Calu3 (cell line): Measurements from ENCODE around the gene ALPK1. TPM values are rescaled to one million over a fixed set of nuclear protein-coding genes. Genes with fewer than 3 reads are reported as not detected.
"Not testable (repeated sequence)": the region's sequence is repeated elsewhere in the genome, so short reads cannot be mapped to it uniquely, and the experiment has no call there.

ENCODE experiments used
- BruUV-seq: library from RNA; stranded (reverse); fragments of 400-500 nt; replicated peaks from 2 replicates; lab custom pipeline; 2021; lab: Mats Ljungman, UMichigan
- CTCF ChIA-PET: fragments of 300-600 bp; sonication (Branson Sonifier 250); formaldehyde crosslinking; loops from one replicate; lab custom pipeline; 2022; ENCODE audit warnings: antibody characterized with exemption; lab: Charles Lee
- DNase-seq: peaks from one replicate; pipeline ENCODE4 v3.0.0; 2022
- H3K27ac Mint-ChIP-seq: one replicate; pipeline ENCODE4 v1.8.0; 2022; ENCODE audit warnings: mixed read lengths; ENCODE audit not compliant: unreplicated experiment
- H3K27me3 Mint-ChIP-seq: one replicate; pipeline ENCODE4 v1.8.0; 2022; ENCODE audit warnings: mixed read lengths; ENCODE audit not compliant: unreplicated experiment
- H3K36me3 Mint-ChIP-seq: one replicate; pipeline ENCODE4 v1.8.0; 2022; ENCODE audit warnings: mild to moderate bottlenecking, moderate library complexity, mixed read lengths; ENCODE audit not compliant: insufficient read depth, unreplicated experiment
- H3K4me1 Mint-ChIP-seq: one replicate; pipeline ENCODE4 v1.8.0; 2022; ENCODE audit warnings: mild to moderate bottlenecking, low read depth, mixed read lengths; ENCODE audit not compliant: unreplicated experiment
- H3K4me3 Mint-ChIP-seq: one replicate; pipeline ENCODE4 v1.8.0; 2022; ENCODE audit warnings: mild to moderate bottlenecking, low read depth, moderate library complexity, mixed read lengths; ENCODE audit not compliant: unreplicated experiment
- H3K9me3 Mint-ChIP-seq: one replicate; pipeline ENCODE4 v1.8.0; 2022; ENCODE audit warnings: low read depth, mixed read lengths; ENCODE audit not compliant: unreplicated experiment
- intact Hi-C: fragments of 100-400 bp; cut with micrococcal nuclease; formaldehyde crosslinking; loops from one replicate; pipeline ENCODE4 v1.10.0; 2022; ENCODE audit not compliant: unreplicated experiment
- total RNA-seq: library from RNA; stranded (reverse); gene quantifications from 2 replicates; pipeline ENCODE4 v1.2.3, GENCODE V29; 2022
- TF ChIP-seq, protein P1 (sequence below): fragments of 200-600 bp; IDR thresholded peaks from one replicate; pipeline ENCODE4 v1.8.0; 2022; ENCODE audit warnings: antibody characterized with exemption; ENCODE audit not compliant: unreplicated experiment

The ALPK1 gene
- total RNA-seq, 1 experiment from 2014 or later = 17.1 TPM

DNA sequence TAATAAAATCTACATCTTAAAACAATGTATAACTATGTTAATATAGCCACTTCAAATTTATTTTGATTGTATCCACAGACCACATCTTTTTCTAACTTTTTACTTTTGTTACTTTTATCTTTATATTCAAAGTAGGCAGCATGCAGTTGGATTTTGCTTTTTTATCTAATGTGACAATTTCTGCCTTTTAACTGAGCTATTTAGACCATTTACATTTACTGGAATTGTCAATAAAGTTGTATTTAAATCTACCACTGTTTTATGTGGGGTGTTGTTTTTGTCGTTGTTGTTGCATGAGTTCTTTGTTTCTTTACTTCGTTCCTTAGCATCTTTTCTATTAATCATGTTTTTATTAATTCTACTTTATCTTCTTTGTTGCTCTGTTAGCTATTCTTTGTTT lies 176.8 kb downstream of the ALPK1 start:
- intact Hi-C loops = no loop called here
- H3K4me1 Mint-ChIP-seq = no peaks in the 10 kb centered on the region
- BruUV-seq = no TSS peak
- TF ChIP-seq, protein P1, sequence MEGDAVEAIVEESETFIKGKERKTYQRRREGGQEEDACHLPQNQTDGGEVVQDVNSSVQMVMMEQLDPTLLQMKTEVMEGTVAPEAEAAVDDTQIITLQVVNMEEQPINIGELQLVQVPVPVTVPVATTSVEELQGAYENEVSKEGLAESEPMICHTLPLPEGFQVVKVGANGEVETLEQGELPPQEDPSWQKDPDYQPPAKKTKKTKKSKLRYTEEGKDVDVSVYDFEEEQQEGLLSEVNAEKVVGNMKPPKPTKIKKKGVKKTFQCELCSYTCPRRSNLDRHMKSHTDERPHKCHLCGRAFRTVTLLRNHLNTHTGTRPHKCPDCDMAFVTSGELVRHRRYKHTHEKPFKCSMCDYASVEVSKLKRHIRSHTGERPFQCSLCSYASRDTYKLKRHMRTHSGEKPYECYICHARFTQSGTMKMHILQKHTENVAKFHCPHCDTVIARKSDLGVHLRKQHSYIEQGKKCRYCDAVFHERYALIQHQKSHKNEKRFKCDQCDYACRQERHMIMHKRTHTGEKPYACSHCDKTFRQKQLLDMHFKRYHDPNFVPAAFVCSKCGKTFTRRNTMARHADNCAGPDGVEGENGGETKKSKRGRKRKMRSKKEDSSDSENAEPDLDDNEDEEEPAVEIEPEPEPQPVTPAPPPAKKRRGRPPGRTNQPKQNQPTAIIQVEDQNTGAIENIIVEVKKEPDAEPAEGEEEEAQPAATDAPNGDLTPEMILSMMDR = no peak
- H3K27me3 Mint-ChIP-seq = peaks cover 12% of the 10 kb centered on the region
- H3K4me3 Mint-ChIP-seq = no peak overlapping the region
- no peaks in the 10 kb centered on the region for H3K9me3 Mint-ChIP-seq
- CTCF ChIA-PET = no interaction called here
- no peak for DNase-seq
- H3K27ac Mint-ChIP-seq = no peak overlapping the region
- no peaks in the 10 kb centered on the region for H3K36me3 Mint-ChIP-seq

DNA sequence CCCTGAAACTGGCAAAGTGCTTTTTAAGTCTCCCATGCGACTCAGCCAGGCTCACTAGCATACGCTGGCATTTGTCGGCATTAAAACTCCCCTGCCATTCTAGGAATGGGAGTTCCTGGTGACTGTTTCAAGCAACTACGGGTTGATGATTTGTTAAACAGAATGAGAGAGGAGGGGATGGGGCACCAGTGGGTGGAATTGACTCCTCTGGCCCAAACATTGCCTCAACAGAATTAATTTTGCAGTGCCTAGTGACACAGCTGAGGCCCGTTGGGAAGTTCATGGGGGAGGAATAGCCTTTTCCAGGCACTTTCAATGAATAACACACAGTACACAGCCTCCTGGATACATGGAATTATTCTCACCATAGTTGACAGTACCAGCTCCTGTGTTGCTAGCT lies 188.8 kb downstream of the ALPK1 start:
- CTCF ChIA-PET = no interaction called here
- no peaks in the 10 kb centered on the region for H3K36me3 Mint-ChIP-seq
- BruUV-seq = no TSS peak
- no peak overlapping the region for H3K27ac Mint-ChIP-seq
- H3K4me3 Mint-ChIP-seq = no peak overlapping the region
- no peaks in the 10 kb centered on the region for H3K4me1 Mint-ChIP-seq
- DNase-seq = no peak
- intact Hi-C loops = no loop called here
- H3K27me3 Mint-ChIP-seq = no peaks in the 10 kb centered on the region
- H3K9me3 Mint-ChIP-seq = peaks cover 4% of the 10 kb centered on the region
- TF ChIP-seq, protein P1 = no peak

DNA sequence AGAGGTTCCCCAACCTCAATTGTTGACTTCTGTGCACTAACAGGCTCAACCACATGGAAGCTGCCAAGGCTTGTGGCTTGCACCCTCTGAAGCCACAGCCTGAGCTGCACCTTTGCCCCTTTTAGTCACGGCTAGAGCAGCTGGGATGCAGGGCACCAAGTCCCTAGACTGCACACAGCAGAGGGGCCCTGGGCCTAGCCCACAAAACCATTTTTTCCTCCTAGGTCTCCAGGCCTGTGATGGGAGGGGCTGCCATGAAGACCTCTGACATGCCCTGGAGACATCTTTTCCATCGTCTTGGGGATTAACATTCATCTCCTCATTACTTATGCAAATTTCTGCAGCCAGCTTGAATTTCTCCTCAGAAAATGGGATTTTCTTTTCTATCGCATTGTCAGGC lies 193.6 kb downstream of the ALPK1 start:
- H3K4me1 Mint-ChIP-seq, H3K27ac Mint-ChIP-seq, DNase-seq, CTCF ChIA-PET, BruUV-seq, H3K9me3 Mint-ChIP-seq, intact Hi-C loops, H3K36me3 Mint-ChIP-seq, H3K4me3 Mint-ChIP-seq: not testable (repeated sequence)
- H3K27me3 Mint-ChIP-seq = peaks cover 12% of the 10 kb centered on the region

Other genes starting within 250 kb of the ALPK1 start
- 1.4 and 1.6 TPM in 2 replicates for gene FAM241A, start 151.9 kb upstream of the ALPK1 start, total RNA-seq
- gene AP1AR, start 65.6 kb upstream of the ALPK1 start, total RNA-seq = 23.3 and 30.8 TPM in 2 replicates
- 6.6 and 9.7 TPM in 2 replicates for gene TIFA, start 11.5 kb upstream of the ALPK1 start, total RNA-seq
- gene NEUROG2, start 218.8 kb downstream of the ALPK1 start, total RNA-seq = not detected in 2 replicates